Measurements from ENCODE around the gene ITGB4. TPM values are rescaled to one million over a fixed set of nuclear protein-coding genes. Genes with fewer than 3 reads are reported as not detected.

The ITGB4 gene
- total RNA-seq, 4 donors from 2014 or later = 36.5 to 57.4 (median 46.6) TPM

DNA sequence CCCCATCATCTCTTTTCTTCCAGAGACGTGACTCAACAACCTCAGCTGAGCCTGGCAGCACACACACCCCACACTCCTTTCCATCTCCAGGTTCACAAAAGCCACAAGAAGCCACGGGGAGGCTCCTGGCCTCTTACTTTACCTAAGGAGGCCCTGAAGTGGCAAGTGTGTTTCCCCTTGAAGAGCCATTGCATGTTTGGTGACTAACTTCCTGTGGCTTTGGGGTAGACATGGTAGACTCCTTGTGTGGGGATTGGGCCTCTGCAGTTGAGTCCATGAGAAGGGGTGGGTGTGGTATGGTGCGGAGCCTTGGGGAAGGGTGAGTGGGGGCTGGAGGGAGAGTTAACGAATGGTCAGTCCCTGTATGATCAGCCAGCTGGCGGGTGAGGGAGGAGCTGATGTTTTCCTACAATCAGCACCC is 29.9 kb upstream of the ITGB4 start:
- peaks cover 0 to 62% (median 28%) of the 10 kb centered on the region in 4 donors for H3K36me3 ChIP-seq
- WGBS = 85% methylated on average over 5 of the region's 5 CpGs
- no peak for DNase-seq (ENCODE audit: extremely low spot score)

DNA sequence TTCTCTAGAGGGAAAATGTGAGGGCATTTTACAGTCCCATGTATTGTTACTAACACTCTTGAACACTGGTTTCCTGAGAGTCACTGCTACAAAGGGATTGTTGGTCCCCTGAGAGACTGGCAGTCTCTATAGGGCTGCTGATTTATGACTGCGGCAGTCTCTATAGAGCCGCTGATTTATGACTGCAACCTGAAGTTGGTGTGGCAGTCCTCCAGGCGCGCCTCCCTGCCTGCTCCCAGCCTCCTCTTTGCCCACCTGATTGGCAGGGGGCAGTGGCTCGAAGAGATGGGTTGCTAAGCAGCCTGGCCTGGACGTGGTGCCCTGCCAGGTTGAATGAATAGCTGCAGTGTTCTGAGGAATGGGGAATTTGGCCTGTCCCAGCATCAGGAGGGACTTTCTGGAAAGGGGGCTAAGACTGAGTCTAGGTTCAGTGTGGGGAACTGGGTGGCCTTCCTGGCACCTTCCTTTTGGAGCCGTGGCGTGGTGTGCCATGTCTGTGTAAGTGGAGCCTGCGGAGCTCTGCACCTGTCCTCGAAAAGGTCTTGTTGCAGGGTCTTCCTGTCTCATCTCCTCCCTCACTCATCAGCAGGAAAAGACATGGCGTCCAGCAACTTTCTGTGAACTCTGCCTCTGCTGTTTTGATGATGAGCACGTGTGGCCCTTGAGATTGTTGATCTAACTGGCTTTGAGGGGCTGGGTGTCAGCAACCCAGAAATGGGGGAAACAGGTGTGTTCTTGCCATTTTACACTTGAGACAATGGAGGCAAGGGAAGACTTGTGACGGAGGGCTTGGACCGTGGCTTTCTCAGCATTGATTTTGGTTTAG is 29.2 kb upstream of the ITGB4 start:
- Histone ChIP-seq H3K4me1 (peaks cover 74 to 91% (median 89%) of the 10 kb centered on the region in 4 donors), H3K4me3 (no peak overlapping the region), H3K36me3 (peaks cover 0 to 62% (median 29%) of the 10 kb centered on the region in 4 donors), H3K27ac (replicated peaks in 1 of 4) (peak overlapping the region; percentile 83 to 87 (median 86)), H3K9me3 (no peaks in the 10 kb centered on the region), H3K27me3 (no peaks in the 10 kb centered on the region)
- TF ChIP-seq POLR2AphosphoS5 (IDR thresholded peaks at IDR 0.05) = no peak
- TF ChIP-seq EP300 (IDR thresholded peaks at IDR 0.05) = no peak
- TF ChIP-seq, protein P1, sequence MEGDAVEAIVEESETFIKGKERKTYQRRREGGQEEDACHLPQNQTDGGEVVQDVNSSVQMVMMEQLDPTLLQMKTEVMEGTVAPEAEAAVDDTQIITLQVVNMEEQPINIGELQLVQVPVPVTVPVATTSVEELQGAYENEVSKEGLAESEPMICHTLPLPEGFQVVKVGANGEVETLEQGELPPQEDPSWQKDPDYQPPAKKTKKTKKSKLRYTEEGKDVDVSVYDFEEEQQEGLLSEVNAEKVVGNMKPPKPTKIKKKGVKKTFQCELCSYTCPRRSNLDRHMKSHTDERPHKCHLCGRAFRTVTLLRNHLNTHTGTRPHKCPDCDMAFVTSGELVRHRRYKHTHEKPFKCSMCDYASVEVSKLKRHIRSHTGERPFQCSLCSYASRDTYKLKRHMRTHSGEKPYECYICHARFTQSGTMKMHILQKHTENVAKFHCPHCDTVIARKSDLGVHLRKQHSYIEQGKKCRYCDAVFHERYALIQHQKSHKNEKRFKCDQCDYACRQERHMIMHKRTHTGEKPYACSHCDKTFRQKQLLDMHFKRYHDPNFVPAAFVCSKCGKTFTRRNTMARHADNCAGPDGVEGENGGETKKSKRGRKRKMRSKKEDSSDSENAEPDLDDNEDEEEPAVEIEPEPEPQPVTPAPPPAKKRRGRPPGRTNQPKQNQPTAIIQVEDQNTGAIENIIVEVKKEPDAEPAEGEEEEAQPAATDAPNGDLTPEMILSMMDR (IDR thresholded peaks at IDR 0.05) = no peak
- no peak for TF ChIP-seq POLR2A (IDR thresholded peaks at IDR 0.05; ENCODE audit: low read depth)
- intact Hi-C loops (cut with DNase I) = no loop called here
- DNase-seq (ENCODE audit: extremely low spot score) = no peak
- WGBS = 82% methylated on average over 11 of the region's 14 CpGs

More for the DNA sequence above, 29.9 kb upstream of the ITGB4 start:
- intact Hi-C loops (cut with DNase I) = no loop called here
- no peak overlapping the region for H3K4me3 ChIP-seq
- H3K27me3 ChIP-seq = no peaks in the 10 kb centered on the region
- peaks cover 74 to 94% (median 91%) of the 10 kb centered on the region in 4 donors for H3K4me1 ChIP-seq
- H3K9me3 ChIP-seq = no peaks in the 10 kb centered on the region
- TF ChIP-seq, protein P1 (IDR thresholded peaks at IDR 0.05) = no peak
- TF ChIP-seq POLR2AphosphoS5 (IDR thresholded peaks at IDR 0.05) (no peak), POLR2A (IDR thresholded peaks at IDR 0.05; ENCODE audit: low read depth) (no peak), EP300 (IDR thresholded peaks at IDR 0.05) (no peak)
- H3K27ac ChIP-seq (replicated peaks in 1 of 4) = peak overlapping the region; percentile 5 to 87 (median 58)

DNA sequence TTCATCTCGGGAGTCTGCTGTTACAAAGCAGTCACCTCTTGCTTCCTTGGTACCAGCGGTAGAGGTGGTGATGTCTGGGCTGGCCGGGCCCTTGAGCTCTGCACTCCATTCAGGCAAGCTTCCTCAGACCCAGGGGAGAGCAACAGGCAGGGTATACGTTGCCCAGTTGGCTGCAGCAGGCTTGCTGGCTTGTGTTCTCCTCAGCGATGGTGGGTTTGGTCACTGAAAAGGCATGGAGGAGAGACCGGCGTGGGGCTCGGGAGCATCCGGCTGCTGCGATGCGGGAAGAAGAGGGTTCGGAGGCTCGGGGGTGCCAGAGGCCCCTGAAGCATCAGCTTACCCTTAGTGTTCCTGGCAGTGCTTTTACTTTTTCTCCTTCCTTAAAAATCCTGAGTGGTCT is 28.3 kb upstream of the ITGB4 start:
- peaks cover 75 to 92% (median 89%) of the 10 kb centered on the region in 4 donors for H3K4me1 ChIP-seq
- peaks cover 0 to 60% (median 39%) of the 10 kb centered on the region in 4 donors for H3K36me3 ChIP-seq
- no peak for DNase-seq (ENCODE audit: extremely low spot score)
- intact Hi-C loops (cut with DNase I) = no loop called here
- H3K27ac ChIP-seq (replicated peaks in 1 of 4) = peak overlapping the region; percentile 83 to 87 (median 86)
- no peaks in the 10 kb centered on the region for H3K27me3 ChIP-seq
- WGBS = 82% methylated on average over 13 of the region's 13 CpGs
- TF ChIP-seq, protein P1 (IDR thresholded peaks at IDR 0.05) = no peak
- H3K9me3 ChIP-seq = no peaks in the 10 kb centered on the region
- peak overlapping the region in 1 of 4 donors; percentile 0 for H3K4me3 ChIP-seq

DNA sequence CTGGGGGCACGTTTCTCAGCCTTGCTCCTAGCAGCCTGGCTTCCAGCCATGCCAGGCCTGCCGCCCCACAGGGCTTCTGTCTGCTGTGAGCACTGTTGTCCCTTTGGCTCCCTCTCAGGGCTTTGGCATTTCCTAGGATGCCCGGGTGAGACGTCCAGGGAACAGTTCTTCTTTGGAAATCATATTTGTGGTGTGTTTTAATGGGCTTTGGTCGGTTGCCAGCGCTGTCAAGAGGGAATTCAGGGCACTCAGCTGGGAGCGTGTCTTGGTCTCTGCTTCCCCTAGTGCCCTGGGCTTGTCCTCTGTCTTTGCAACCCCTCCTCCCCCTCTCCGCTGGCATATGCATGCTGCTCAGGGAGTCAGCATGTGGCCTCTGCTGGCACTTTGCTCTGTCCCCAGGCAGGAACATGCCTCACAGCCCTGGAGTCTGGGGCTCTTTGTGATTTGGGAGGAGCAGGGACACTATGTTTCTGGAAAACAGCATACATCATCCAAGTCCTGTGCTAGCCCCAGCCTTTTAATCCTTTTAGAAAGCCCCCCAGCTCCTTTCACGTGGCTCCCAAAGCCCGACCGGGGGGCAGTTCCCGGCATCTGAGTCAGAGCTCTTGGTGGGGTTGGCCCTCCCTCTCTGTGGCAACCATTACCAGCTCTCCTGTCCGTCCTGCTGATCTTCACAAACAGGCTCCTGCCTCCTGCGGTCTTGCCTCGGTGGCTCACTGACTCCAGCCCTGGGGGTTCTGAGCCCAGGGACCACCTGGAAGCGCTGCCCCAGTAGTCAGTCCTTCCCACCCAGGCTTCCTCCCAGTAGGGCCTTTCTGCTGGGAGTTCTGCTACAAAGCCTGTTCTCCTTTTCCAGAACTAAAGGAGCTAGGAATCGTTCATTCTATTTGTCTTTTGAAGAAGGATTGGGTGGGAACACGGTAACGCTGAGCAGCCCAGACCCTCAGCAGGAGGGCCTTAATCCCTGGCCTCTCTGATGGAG is 27.5 kb upstream of the ITGB4 start:
- intact Hi-C loops (cut with DNase I) = no loop called here
- H3K9me3 ChIP-seq = no peaks in the 10 kb centered on the region
- H3K36me3 ChIP-seq = peaks cover 0 to 57% (median 40%) of the 10 kb centered on the region in 4 donors
- WGBS = 50% methylated on average over 18 of the region's 19 CpGs
- peak overlapping the region in 2 of 4 donors; percentile 0 to 15 for H3K4me3 ChIP-seq
- TF ChIP-seq, protein P1 (IDR thresholded peaks at IDR 0.05) = peak in 1 of 3 experiments; percentile 20
- TF ChIP-seq POLR2AphosphoS5 (IDR thresholded peaks at IDR 0.05) (peak; percentile 74 to 76), POLR2A (IDR thresholded peaks at IDR 0.05; ENCODE audit: low read depth) (no peak), EP300 (IDR thresholded peaks at IDR 0.05) (peak; percentile 72)
- DNase-seq (ENCODE audit: extremely low spot score) = peak; percentile 93
- H3K27me3 ChIP-seq = no peaks in the 10 kb centered on the region
- H3K27ac ChIP-seq (replicated peaks in 1 of 4) = peak overlapping the region; percentile 83 to 87 (median 86)
- H3K4me1 ChIP-seq = peaks cover 75 to 92% (median 87%) of the 10 kb centered on the region in 4 donors

All from esophagus muscularis mucosa (tissue), 4 donors.